Left lung (tissue), 10 donors: Measurements from ENCODE around the gene SMCO4. TPM values are rescaled to one million over a fixed set of nuclear protein-coding genes. Genes with fewer than 3 reads are reported as not detected.
"Not testable (repeated sequence)": the region's sequence is repeated elsewhere in the genome, so short reads cannot be mapped to it uniquely, and the experiment has no call there.

Experiments
- ATAC-seq: fragments of 200-7000 bp; cut with Tn5 transposase; one replicate; pipeline ENCODE4 v1.9.1; 2020; ENCODE audit warnings: moderate library complexity
- DNase-seq, 4 donors: peaks; one replicate each; pipeline ENCODE4 v3.0.0-alpha.2; 2013 to 2020
- H3K27ac ChIP-seq, 2 donors: fragments of 200-600 bp; sonication (generic) in 1 of 2; one replicate each; pipeline versions ENCODE4 v1.5.0 to v1.8.0; 2020 to 2021
- H3K27me3 ChIP-seq, 2 donors: fragments of 200-600 bp; sonication (generic) in 1 of 2; one replicate each; pipeline versions ENCODE4 v1.5.0 to v1.8.0; 2020 to 2021
- H3K36me3 ChIP-seq, 2 donors: fragments of 200-600 bp; sonication (generic) in 1 of 2; one replicate each; pipeline versions ENCODE4 v1.5.0 to v1.8.0; 2020 to 2021
- H3K4me1 ChIP-seq, 2 donors: fragments of 200-600 bp; one replicate each; pipeline ENCODE4 v1.8.0; 2021
- H3K4me3 ChIP-seq, 2 donors: fragments of 200-600 bp; sonication (generic) in 1 of 2; one replicate each; pipeline versions ENCODE4 v1.5.0 to v1.8.0; 2020 to 2021; ENCODE audit warnings: mild to moderate bottlenecking in 1 of 2
- H3K9me3 ChIP-seq, 2 donors: fragments of 200-600 bp; sonication (generic) in 1 of 2; one replicate each; pipeline versions ENCODE4 v1.5.0 to v1.8.0; 2020 to 2021
- CTCF ChIP-seq, 2 donors: fragments of 200-600 bp; sonication (generic) in 1 of 2; IDR thresholded peaks; one replicate each; pipeline versions ENCODE4 v1.5.0 to v1.8.0; 2021; ENCODE audit warnings: antibody characterized with exemption in 2 of 2
- intact Hi-C, 2 donors: fragments of 100-400 bp; cut with DNase I; formaldehyde crosslinking; loops; one replicate each; pipeline versions ENCODE4 v1.11.2 to v1.14.2; 2022
- polyA plus RNA-seq, 6 donors: library from polyadenylated mRNA; unstranded; fragments of 120-200 nt; gene quantifications; one replicate each; pipeline ENCODE4 v1.2.1, GENCODE V29; 2013; ENCODE audit not compliant: insufficient read length in 6 of 6
- total RNA-seq, 2 donors: library from RNA; stranded (reverse); fragmentation: NEBNext Ultra II Directional; extraction: Animal tissue kit (Norgen Biotek cat#: 25700); gene quantifications; one replicate each; pipeline ENCODE4 v1.2.1, GENCODE V29; 2021
- donor health status: DM: no; HTN: yes; CAD: no.
- donor health status: DM: no; HTN: no; CAD: no.

The SMCO4 gene
- total and polyA plus RNA-seq, 8 donors: 14.4 to 56.0 (median 18.5) TPM

GRCh38 chr11:93587858-93588581, 44.8 kb upstream of the SMCO4 start:
- intact Hi-C loops: no loop called here
- Histone ChIP-seq H3K36me3 (no peaks in the 10 kb centered on the region), H3K27me3 (no peaks in the 10 kb centered on the region), H3K9me3 (no peaks in the 10 kb centered on the region), H3K4me3 (no peak overlapping the region), H3K27ac (no peak overlapping the region), H3K4me1 (no peaks in the 10 kb centered on the region)
- DNase-seq (no peak), ATAC-seq (no peak)
- TF ChIP-seq CTCF (IDR thresholded peaks at IDR 0.05): no peak

GRCh38 chr11:93587425-93587824, 44.2 kb upstream of the SMCO4 start:
- DNase-seq, ATAC-seq, H3K36me3 ChIP-seq, H3K27me3 ChIP-seq, H3K27ac ChIP-seq, H3K4me1 ChIP-seq, H3K9me3 ChIP-seq, H3K4me3 ChIP-seq, intact Hi-C loops: not testable (repeated sequence)

GRCh38 chr11:93585758-93586157, 42.6 kb upstream of the SMCO4 start:
- ATAC-seq (peak; percentile 73), DNase-seq (peak in 1 of 4 donors; percentile 44)
- Histone ChIP-seq H3K4me1 (no peaks in the 10 kb centered on the region), H3K36me3 (no peaks in the 10 kb centered on the region), H3K27ac (no peak overlapping the region), H3K4me3 (no peak overlapping the region), H3K9me3 (no peaks in the 10 kb centered on the region), H3K27me3 (no peaks in the 10 kb centered on the region)
- no peak for TF ChIP-seq CTCF (IDR thresholded peaks at IDR 0.05)
- intact Hi-C loops: no loop called here

DNA sequence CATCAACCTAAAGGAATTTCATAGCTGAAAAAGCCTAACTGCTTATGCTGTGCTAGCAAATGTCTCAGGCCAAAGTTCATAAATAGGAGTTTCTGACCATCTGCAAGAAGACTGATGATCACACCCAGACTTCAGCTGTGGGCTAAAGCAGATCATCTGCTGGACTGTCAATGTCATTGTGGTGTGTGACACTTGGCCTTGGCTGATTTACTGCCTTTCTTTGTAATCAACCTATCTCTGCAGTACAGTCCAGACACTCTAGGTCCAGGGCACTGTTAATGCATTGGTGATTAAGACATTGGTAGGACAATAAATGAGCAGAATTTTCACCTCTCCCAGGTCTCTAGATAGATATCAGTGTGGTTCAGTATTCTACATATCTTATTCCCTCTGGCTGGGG, 40.3 kb upstream of the SMCO4 start:
- Histone ChIP-seq H3K36me3 (no peaks in the 10 kb centered on the region), H3K4me1 (no peaks in the 10 kb centered on the region), H3K4me3 (no peak overlapping the region), H3K9me3 (peaks cover 0 to 8% of the 10 kb centered on the region in 2 donors), H3K27ac (no peak overlapping the region), H3K27me3 (no peaks in the 10 kb centered on the region)
- intact Hi-C loops: no loop called here
- no peak for ATAC-seq
- no peak for TF ChIP-seq CTCF (IDR thresholded peaks at IDR 0.05)
- DNase-seq: no peak

DNA sequence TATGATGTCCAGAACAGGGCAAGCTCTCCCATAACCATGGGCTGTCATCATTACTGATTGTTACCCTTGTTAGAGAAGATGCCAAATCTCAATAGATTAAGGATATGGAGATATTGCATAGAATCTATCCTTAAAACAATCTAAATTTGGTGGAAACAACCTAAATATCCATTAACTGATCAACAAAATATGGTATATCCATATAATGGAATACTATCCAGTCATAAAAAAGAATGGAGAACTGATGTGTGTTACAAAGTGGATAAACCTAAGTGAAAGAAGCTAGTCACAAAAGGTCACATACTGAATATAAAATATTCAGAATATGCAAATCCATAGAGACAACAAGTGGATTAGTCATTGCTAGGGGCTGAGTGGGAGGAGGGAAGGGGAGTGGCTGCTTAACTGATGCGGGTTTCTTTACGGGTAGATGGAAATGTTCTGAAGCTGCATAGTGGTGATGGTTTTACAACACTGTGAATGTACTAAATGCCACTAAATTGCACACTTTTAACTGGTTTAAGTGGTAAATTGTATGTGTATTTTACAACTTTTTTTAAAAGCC, 36.1 kb upstream of the SMCO4 start:
- H3K4me1 ChIP-seq: no peaks in the 10 kb centered on the region
- ATAC-seq: no peak
- intact Hi-C loops: no loop called here

More for the DNA sequence above, 36.1 kb upstream of the SMCO4 start:
- Histone ChIP-seq H3K9me3 (peaks cover 0 to 8% of the 10 kb centered on the region in 2 donors), H3K27ac (no peak overlapping the region), H3K4me3 (no peak overlapping the region), H3K27me3 (no peaks in the 10 kb centered on the region), H3K36me3 (no peaks in the 10 kb centered on the region)
- DNase-seq: no peak
- TF ChIP-seq CTCF (IDR thresholded peaks at IDR 0.05): no peak
